NCI-H1417 (cell line): ENCODE results near the gene PAX6.
"Not testable (repeated sequence)": the region's sequence is repeated elsewhere in the genome, so short reads cannot be mapped to it uniquely, and the experiment has no call there.

Experiments used
- DNase-seq, 3 experiments: peaks; one replicate each; lab custom pipeline; 2025; lab: John Stamatoyannopoulos, UW

PAX6 gene

DNA sequence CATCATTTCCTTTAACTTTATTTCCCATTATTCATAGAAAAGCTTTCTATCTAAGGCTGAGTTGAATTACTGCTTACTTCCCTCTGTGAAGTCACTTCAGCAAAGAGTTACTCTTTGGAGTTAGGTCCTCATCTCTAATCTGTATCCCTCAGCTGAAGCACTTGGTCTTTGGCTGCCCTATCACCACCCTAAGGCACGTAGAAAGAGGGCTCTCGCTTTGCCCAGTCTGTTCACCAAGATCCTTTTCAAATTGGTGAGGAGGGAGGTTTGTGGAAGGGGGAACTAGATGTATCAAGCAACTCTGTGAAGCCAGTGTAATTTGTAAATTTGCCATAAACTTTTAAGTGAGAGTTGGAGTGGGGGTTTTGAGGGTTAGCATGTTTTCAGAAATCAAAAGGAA lies 43.4 kb downstream of the PAX6 start:
- DNase-seq, result no peak

DNA sequence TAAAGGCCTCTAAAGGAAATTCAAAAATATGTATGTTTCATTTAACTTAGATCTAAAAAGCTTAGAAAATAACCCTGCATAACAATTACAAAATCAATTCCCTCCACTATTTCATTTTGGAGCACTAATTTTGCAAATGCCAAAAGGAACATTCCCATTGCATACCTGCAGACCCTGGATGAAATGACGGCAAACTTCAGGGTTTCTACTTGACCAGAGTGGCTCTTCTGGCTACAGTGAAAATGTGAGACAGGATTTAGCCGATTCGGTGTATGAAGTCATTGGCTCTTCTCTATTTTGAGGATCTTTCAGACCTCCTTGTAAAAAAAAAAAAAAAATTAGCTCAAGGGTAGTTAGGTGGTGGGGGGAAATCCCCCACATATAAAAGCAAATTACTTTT lies 44.1 kb downstream of the PAX6 start:
- DNase-seq, result no peak

DNA sequence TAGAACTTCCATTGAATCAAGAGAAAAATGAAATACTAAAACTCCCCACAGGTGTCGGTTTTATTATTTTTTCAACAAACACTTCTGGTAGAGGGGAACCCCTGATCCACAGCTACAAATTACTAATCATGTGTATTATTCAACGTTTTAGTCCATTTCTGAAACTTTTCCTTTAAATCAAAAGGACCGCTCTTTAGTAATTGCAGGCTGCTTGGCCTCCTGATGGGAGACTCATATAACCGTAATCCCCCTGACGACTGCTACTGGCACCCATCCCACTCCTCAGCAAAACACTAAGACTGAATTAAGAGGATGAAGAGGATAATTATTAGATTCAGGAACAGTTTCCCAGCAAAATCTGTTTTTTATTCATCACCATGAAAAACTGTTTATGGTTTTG lies 46.4 kb downstream of the PAX6 start:
- DNase-seq, result peak in 2 of 3 experiments; percentile 39 to 79

DNA sequence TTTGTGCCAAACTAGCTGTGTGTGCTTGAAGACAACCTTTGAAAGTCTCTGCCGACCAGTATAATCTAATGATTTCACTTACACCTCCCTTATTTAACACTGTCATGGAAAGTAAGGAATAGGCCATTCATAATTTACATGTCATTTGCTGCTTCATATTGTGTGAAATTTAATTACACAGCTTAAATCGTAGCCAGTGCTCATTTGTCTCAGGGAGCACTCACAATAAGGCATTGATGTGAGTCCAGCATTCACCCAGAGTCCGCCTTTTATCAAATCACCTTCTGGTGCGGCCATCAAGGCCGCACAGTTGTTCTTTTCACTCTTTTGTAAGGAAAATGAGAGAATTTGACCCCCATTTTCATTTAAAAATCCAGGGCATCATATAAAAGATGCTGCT lies 46.9 kb downstream of the PAX6 start:
- peak in 1 of 3 experiments; percentile 58 for DNase-seq

DNA sequence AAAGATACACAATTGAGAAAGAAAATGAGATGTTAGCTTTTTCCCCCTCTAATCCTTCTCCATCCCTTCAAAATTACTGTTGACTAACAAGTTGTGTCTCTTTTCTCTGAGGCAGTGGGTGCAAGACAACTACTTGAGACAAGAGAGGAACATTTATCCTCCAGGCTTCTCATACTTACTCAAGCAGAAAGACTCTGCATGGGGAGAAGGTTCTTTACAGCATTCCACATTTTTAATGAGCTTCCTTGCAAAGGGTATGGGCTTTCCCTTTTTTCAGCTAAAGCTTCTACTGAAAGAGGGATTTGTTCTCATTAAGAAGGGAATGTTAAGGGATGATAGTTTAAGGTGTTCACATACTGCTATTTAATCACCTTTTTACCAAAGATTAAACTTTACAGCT lies 47.8 kb downstream of the PAX6 start:
- peak in 1 of 3 experiments; percentile 32 for DNase-seq

DNA sequence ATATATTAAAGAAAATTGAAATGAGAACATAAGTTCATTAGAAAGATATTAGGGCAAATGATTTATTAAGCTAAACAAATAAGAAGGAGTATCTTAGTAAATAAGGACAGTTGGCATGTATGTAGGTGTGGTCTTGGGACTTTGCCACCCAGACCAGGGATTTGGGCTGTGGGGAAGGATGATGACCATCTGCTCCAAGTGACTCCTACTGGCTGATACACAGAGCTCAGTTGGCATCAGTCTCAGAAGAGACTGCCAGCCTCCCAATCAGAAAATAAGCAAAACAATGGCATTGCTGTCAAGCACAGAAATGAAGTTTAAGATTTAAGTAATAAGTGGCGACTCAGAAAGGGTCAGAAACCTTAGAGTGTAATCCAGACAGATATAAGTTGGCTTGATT lies 49.5 kb downstream of the PAX6 start:
- DNase-seq, result no peak

DNA sequence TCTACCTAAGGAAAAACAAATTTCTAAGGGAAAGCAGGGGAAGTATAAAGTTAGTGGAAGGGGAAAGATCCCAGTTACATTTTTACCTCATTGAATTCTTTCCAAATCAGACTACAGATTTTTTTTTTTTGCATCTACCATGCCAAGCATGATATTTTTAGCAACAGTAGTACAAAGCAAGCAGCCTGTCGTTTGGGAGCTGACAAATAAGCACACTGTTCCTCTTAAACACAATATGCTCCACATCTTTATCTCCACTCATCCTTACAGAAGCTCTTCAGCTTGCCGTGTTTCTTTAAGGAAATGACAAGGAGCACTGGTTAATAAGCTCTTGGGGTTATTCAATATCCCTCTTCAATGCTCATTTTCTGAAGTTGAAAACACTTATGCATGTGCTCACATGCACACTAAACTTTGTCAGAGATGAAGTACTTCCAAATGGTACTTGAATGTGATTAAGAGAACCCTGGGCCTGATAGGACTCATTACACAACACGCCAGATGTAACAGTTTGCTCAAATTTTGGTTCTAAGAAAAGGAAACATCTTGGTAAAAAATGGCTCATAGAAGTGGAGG lies 53.8 kb downstream of the PAX6 start:
- peak in 2 of 3 experiments; percentile 73 to 97 for DNase-seq

DNA sequence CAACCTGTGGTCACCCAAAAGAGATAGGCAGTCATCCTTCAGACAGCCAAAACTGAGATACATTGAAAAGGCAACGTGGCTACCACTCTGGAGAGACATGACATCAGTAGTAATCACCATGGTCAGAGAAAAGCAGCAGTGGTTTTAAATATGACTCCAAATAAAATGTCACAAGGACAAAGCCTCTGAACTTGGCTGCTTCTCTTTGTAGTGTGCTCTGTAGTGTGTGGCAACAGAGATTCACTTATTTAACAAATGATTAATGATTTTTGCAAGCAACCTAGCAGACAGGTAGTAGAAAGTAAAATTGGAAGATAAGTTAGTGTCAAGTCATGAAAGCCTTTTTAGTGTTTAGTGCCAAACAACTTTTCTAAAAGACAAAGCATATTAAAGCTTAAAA lies 63.5 kb downstream of the PAX6 start:
- no peak for DNase-seq

DNA sequence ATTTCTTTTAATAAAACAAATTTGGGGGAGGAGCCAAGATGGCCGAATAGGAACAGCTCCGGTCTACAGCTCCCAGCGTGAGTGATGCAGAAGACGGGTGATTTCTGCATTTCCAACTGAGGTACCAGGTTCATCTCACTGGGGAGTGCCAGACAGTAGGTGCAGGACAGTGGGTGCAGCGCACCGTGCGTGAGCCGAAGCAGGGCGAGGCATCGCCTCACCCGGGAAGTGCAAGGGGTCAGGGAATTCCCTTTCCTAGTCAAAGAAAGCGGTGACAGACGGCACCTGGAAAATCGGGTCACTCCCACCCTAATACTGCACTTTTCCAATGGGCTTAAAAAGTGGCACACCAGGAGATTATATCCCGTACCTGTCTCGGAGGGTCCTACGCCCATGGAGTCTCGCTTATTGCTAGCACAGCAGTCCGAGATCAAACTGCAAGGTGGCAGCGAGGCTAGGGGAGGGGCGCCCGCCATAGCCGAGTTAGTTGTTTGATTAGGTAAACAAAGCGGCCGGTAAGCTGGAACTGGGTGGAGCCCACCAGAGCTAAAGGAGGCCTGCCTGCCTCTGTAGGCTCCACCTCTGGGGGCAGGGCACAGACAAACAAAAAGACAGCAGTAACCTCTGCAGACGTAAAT lies 70.3 kb downstream of the PAX6 start:
- not testable (repeated sequence) for DNase-seq

DNA sequence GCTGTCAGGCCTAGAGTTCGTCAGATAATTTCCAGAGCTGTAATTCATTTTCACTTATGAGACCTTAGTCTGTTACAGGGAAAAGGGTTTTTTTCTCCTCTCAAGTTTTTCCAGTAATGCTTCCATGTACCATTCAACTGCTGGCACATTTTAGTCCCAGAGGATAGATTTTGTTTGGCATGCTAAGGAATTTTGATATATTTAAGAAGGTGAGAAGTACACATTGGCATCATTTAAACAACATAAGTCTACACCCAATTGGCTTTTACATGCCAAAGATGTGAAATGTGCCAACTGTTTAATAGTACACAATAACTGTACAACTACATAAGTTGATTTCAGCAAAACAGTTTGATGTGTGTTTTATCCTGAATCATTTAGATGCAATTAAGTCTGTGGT lies 71.0 kb downstream of the PAX6 start:
- no peak for DNase-seq
